CD1c-positive myeloid dendritic cell (primary cell): ENCODE data around the gene AMBRA1.

ENCODE experiments used
- DNase-seq: peaks from one replicate; pipeline ENCODE4 v3.0.0-alpha.2; 2016; ENCODE audit errors: extremely low spot score

AMBRA1 gene

DNA sequence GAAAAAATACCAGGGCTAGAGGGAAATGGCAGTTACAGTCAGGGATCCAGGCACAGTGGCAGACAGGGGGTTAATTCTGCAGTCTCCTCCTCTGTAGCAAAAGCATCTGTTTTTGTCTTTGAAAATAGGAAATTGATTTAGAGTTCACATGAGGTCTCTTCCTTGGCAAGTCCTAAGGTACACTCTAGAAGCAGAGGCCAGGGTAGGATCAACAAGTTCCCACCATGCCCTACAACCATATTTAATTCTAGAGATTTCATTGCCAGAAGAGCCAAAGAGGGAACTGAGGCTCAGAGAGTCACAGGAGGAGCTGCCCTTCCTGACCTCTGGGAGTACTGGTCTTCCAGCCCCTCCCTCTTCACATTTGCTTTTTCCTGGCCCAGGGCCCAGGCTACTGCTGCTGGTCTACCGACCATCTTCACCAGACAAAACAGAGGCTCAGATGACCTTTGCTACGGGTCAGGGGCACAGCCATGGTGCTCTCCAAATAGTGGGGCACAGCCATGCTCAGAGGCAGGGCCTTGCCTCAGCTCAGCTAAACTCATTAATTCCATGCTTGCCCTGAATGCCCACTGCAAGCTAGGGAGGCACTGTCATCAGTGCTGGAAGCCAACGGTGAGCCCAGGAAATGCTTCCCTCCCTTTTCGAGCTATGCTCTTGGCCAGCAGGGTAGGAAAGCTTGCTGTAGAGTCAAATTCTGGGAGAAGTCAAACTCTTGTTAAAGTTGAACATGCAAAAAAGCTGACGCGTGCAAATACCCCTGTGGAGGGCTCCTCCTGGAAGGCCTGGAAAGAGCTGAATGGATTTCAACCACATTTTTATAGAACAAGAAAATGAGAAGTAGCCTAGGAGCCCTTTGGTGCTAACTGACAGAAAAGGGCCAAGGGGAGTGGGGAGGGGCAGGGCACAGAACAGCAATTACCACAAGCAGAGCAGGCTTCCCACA lies 190.6 kb downstream of the AMBRA1 start:
- DNase-seq: no peak

DNA sequence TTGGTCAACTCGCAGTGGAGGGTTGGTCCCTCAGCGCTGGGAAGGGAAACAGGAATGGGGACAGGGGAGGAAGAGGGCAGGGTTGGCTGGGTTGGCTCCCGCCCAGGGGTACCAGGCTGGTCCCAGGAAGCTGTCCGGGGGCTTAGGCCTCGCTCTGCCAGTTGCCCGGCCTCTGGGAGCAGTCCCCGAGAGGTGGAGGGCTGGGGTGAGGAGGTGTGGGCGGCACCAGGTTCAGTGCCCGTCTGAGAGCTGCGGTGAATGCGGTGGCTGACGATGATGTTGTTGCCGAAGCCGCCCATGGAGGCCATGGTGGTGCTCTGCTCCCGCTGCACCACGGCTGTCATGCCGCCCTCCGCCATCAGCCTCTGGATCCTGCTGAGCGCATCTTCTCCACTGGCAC lies 196.3 kb downstream of the AMBRA1 start:
- DNase-seq: no peak

DNA sequence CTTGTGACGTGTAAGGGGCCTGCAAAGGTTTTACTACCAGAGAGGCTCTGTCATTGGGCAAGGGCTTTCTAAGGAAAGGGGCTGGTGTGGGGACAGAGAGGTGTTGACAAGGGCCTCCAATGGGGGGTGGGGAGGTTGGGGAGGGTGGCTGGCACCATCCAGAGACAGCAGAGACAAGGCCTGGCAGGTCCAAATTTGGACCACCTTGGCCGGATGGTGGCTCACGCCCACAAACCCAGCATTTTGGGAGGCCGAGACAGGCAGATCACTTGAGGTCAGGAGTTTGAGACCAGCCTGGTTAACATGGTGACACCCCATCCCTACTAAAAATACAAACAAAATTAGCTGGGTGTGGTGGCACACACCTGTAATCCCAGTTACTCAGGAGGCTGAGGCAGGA lies 200.1 kb downstream of the AMBRA1 start:
- DNase-seq: no peak

DNA sequence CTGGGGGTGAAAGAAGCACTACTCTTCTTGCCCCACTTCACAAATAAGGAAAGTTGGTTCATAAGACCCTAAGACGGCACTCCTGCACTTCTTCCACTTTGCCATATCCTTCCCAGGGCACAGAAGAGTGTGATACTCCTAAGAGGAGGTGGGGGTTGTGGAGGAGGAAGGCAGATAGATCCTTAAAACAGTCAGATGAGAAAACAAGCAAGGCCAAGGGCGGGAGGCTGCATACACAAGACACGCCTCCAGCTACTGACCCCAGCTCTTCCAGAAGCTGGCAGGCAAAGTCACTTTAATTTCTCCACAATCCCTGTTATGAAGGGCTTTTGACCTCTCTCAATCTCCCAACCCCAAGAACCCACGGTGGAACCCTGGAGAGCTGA lies 200.6 kb downstream of the AMBRA1 start:
- DNase-seq: no peak

DNA sequence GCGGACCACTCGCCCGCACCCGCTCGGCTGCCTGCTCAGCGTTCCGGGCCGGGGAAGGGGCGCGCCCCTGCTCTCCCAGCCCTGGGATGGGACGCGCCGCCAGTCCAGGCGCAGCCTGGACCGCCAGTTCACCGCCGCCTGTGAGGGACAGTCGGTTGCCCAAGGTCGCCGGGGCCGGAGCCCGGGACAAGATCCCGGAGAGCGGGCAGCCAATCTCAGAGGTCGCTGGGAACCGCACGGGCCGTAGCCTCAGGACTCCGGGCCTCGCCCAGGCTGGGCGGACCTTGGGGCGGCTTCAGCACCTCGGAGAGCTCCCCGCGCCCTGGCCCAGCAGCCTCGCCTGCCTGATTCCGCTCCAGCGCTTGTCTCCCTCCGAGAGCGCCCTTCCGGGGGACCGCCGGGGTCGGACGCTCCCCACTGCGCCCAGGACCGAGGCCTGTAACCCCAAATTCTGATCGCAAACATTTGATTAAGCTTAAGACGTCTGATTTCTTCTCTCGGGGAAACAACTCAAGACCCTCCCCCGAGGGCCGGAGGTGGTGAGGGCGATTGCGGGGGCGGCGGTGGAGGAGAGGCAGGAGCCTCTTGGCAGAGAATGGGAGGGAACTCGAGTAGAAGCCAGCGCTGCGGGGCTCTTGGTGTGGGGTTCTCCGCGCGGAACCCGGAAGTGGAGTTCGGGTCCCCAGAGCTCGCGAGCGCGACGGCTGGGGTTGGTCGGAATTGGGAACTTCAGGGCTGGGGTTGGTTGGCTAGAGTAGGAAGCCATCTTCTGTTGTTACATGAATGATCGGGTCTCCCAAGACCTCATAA lies 201.2 kb downstream of the AMBRA1 start:
- DNase-seq: peak; percentile 89

DNA sequence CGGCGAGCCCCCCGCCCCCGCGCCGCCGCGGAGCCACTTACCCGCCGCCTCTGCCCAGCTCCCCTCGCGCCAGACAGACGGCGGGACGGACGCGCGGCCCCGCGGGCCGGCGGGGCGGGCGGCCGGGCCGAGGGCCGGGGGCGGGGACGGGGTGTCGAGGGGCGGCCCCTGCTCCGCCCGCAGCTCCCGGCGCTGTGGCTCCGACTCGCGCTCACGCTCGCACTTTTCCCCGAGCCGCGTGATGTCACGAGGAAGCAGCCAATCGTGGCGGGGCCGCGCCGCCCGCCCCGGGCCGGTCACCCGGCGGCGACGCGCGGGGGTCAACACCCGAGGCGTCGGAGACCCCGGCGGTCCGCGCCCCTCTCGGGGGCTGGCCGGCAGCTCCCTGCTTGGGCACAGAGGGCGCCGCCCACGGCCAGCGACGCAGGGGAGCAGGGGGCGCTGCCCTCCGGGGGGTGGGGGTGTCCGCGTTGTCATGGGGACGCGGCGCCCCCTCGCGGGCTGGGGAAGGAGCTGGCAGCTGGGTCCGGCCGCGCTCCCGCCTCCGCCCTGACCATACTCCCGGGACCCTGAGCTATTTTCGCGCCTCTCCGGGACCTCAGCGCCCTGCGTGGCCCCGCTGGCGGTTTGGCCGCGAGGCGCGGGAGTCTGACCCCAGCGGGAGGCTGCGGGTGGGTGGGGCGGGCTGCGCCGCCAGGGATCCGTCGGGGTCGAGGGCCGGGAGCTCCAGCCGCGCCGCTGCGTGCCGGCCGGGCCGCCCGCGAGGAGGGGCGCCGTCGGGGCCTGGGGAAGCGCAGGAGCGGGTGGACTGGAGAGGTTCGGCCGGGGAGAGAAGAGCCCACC lies 202.0 kb downstream of the AMBRA1 start, which contains the start of gene CHRM4:
Gene CHRM4 (minus strand): TSS at position 199 of the 843 bp plus-strand sequence. CDS start 5,219 bp downstream, outside the sequence.
- DNase-seq: peak; percentile 50

DNA sequence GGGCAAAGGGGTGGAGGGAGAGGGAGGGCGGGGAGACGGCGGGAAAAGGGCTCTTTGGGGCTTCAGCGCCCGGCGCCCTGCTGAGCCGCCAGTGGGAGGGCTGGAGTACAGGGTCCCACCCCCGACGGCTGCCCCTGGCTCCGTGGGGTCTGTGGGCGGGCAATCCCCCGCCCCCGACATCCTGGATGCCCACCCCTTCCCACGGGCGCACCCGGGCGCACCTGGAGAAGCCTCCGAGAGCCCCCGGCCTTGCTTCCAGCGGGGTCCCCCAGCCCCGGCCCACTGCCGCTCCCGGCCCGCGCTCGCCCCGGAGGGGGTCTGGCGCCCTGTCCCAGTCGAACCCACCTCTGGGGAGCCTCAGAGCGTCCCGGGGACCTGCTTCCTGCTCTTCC lies 202.6 kb downstream of the AMBRA1 start:
- DNase-seq: no peak

DNA sequence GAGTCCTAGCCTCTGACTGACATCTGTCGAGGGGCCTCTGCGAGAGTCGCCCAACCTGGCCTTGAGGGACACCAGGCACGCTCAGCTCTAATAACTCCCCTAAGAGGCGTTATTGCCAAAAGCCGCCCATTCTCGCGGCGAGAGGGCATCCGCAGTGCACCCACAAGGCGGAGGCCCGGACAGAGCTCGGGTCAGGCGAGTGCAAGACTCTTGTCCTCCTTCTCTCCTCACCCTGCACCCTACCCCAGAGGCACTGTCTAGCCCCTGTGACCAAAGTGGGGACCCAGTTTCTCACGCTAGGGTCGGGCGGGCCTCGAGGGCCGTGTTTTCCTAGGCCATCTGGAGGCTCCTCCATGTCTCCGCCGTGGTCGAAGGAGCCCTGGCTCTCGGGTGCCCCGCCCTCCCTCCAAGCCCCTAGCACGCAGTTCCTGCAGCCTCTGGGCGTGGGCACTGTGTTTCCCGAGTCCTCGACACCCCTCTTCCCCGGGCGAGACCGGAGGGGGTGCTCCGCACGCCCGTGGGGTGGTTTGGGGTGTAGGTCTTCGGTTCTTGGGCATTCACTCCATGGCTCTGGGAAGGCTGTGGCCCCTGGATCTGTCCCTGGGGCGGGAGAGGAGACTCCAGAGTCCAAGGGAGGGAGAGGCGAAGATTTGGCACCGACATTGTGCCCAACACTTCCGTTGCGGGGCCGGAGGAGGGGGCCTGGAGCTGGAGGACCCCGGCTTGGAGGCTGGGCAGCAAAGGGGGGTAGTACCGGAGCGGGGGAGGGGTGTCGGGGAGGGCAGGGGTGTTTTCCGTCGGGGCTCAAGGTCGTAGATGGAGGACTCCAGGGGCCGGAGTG lies 203.3 kb downstream of the AMBRA1 start:
- DNase-seq: no peak

DNA sequence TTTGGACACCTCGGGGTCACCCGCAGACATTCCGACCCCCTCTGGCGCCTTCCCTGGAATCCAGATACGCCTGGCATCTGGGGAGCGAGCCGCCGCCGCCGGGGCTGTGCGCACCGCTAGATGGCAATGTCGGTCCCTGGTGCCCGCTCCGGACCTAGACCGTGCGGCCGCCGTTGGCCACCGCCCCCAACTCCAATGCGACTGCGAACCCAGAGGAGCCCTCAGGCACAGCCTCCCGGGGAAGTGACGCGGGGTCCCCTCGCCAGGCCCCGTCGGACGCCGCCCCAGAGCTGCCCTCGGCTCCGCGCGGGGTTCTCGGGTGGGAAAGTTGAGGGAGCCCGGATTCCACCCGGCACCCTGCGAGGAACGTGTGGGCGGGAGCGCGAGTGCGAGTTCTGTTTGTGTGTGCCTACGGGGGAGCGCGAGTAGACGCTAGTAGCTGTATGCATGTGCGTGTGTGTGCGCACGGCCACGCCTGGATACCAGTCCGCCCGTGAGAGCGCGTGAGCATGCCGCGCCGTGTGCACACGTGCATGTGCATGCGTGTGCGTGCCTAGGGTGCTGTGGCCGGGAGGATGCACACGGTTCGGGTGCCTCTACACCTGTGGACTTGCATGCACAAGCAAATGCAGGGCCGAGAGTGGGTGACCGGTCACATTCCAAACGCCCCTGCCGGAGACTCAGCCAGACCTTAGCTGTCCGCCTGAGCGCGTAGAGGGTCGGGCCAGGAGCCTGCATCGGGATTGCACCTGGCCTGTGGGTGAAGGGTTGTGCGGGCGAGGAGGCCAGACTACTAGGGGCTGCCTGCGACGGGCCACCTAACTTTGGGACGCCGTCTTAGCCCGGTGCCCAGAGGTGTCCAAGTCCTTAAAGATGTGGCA lies 204.1 kb downstream of the AMBRA1 start:
- peak; percentile 77 for DNase-seq

DNA sequence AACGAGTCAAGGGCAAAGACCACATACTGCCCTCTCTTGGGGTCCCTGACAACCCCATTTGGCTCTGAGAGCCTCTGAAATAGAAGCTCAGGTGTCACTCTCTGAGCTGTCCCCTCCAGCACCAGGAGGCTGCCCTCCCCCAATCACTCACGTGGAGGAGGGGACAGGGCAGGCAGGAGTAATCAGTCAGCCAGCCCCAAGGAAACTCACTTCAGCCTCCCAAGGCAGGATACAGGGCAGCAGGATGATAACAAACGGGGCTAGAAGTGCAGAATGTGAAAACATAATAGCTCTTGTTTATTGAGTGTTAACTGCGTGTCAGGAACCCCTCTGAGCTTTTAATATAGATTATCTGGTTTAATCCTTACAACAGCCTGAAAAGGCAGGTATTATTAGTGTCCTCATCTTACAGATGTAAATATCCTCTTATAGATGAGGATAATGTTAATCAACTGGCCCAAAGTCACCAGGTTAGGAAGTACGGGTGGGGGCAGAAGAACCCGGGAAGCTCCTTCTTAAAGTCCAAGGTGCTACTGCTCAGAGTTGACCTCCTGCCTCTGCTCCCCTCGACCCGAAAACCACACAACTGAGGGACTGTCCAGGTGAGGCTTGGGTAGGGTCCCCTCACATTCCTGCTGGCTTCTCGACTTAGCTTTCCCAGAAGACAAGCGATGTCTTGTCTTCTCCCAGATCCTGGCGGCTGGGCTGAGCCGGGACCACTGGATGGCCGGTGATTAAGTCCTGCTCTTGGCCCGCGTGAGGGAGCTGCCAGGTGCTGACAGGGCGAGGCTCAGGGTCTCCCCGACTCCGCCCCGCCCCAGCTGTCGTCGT lies 205.0 kb downstream of the AMBRA1 start:
- no peak for DNase-seq

DNA sequence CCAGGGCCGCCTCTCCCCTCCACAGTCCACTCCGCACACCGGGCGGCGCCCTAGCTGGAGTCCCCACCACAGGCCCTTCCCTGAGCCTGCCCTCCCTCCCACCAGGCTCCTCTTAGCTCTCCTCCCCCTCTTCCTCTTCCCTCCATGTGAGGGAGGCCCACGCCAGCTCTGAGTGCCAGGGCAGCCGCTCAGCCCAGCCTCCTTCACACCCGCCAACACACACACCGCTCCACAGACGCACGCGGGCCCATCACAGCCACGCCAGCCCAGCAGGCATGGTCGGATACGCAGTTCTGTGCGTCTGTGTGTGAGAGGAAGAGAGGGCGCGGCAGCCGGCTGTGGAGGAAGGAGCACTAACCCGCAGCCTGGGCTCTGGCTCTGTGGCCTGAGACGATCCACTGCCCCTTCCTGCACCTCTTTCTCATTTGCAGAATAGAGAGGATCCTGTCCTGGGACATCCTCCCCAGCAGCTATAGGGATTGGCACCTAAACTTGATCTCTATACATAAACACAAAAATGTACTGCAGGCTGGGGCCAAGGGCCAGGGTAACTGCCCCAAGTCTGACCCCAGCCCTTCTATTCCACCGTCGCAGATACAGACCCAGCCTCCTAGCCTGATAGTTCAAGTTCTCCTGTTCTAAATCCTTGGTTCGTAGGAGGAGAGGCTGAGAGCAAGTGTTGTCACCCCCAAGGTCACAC lies 205.8 kb downstream of the AMBRA1 start:
- DNase-seq: peak; percentile 84

DNA sequence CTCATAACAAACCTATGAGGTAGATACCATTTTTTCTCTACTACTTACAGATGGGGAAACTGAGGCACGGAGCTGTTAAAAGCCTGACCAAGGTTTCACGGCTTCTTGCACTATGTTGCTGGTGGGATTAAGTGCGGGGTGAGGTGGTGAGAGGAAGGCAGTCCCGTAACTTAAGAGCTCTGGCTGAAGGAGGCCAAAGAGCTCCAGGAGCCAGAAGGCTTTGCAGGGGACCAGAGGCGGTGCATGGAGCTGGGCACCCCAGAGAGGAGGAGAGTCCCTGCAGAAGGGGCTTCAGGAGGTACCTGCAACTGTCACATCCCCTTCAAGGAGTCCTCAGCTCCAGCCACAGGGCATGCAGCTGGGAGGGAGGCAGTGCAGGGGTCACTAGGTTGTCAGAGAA lies 206.4 kb downstream of the AMBRA1 start:
- no peak for DNase-seq

DNA sequence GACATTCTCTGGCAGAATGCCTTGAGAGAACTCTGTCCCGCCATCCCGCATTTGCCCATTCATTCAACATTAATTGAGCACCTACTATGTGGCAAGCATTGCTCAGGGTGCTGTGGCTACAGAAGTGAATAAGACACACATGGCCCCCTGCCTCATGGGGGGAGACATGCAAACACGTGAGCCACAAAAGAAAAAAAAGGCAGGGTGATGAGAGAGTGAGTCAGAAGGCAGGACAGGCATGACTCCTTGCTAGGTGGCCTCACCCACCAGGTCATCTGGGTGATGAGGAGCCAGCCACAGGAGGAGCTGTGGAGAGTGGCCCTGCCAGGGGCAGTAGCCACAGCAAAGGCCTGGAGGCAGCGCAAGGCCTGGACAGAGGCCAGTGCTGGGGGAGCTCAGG lies 207.1 kb downstream of the AMBRA1 start:
- no peak for DNase-seq

DNA sequence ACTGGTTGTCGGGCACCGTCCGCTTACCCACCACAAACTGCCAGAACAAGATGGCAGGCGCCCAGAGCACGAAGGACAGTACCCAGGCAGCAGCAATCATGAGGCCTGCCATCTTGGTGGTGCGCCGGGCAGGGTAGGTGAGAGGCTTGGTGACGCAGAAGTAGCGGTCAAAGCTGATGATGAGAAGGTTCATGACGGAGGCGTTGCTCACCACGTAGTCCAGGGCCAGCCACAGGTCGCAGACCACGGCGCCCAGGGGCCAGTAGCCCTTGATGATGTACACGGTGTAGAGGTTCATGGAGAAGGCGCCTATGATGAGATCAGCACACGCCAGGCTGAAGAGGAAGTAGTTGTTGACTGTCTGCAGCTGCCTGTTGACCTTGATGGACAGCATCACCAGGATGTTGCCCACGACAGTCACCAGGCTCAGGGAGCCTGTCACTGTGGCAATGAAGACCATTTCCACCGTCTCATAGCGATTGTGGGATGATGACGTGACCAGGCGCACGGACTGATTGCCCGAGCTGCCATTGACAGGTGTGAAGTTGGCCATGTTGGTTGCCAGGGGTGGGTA lies 207.7 kb downstream of the AMBRA1 start:
- DNase-seq: peak; percentile 43

DNA sequence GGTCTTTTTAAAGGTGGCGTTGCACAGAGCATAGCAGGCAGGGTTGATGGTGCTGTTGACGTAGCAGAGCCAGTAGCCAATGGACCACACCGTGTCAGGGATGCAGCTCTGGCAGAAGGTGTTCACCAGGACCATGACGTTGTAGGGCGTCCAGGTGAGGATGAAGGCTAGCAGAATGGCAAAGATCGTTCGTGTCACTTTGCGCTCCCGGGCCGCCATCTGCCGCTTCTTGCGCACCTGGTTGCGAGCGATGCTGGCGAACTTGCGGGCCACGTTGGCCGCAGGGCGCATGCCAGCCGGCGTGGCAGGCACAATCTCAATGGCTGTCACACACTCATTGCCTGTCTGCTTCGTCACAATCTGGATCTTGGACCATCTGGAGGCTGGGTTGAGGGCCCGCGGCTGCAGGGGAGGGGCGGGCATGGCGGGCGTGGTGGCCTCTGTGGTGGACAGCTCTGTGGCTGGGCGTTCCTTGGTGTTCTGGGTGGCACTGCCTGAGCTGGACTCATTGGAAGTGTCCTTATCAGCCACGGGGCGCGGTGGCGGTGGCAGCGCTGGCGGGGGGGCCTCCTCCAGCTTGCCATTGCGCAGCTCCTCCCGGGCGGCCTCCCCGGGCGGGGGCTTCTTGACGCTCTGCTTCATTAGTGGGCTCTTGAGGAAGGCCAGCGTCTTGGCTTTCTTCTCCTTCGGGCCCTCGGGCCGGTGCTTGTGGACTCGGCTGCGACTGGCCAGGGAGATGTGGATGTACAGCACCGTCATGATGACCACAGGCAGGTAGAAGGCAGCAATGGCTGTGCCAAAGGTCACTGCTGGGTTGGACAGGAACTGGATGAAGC lies 208.4 kb downstream of the AMBRA1 start:
- DNase-seq: no peak

DNA sequence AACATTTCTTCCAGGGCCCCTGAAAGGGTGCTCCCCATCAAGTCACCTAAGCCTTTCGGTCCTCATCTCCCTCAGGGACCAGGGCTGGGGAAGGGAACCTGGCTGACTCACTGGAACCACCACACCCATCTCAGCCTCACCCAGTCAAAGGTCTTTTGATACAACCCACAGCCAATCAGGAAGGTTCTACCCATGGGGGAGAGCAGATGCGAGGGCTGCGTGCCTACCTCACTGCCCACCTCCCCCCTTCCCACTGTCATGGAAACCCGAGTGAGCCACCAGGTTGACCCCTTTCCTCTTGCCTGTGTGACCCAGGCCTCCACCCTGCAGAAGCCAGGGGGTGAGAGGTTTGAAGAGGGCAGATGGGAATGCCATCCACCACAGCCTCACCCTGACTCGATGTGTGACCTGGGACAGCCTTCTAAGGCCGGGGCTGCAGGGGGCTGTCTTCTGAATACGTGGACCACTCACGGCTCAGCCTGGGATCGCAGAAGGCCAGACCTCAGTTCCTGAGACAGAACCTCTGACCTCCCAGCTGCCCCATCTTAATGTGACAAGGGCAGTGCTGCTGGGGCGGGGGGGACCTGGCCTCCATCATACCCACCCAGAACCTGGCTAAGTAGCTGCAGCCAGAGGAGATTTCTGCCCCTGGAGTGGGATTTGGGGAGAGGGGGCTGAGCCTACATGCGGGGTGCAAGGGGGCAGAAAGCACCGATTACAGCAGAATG lies 209.7 kb downstream of the AMBRA1 start:
- DNase-seq: no peak

DNA sequence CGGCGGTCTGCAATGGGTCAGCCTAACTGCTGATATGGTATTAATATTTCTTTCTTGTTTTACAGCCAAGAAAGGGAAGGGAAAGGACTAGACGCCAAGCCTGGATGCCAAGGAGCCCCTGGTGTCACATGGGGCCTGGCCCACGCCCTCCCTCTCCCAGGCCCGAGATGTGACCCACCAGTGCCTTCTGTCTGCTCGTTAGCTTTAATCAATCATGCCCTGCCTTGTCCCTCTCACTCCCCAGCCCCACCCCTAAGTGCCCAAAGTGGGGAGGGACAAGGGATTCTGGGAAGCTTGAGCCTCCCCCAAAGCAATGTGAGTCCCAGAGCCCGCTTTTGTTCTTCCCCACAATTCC lies 210.4 kb downstream of the AMBRA1 start:
- no peak for DNase-seq
